WI38 (cell line): ENCODE measurements around the gene MRI1.

Experiments used
- H3K4me3 ChIP-seq: 2 replicates; pipeline ENCODE4 v1.5.1; 2011; ENCODE audit warnings: low read depth, mild to moderate bottlenecking, control low read depth, low read length
- CTCF ChIP-seq: IDR thresholded peaks from 2 replicates; pipeline ENCODE4 v1.5.1; 2012; ENCODE audit warnings: low read depth, mild to moderate bottlenecking, control low read depth, low read length

Gene MRI1

GRCh38 chr19:13764101-13764807, at the start of gene MRI1:
Gene MRI1, plus strand, starts transcription at chr19:13764522. Its CDS starts 67 bp downstream, at chr19:13764589.
- TF ChIP-seq CTCF: no peak
- peak within 1 kb of the TSS; percentile 63 for H3K4me3 ChIP-seq

GRCh38 chr19:13717194-13717643, 47.1 kb upstream of the MRI1 start:
- no peak overlapping the region for H3K4me3 ChIP-seq
- TF ChIP-seq CTCF: no peak

- TF ChIP-seq CTCF: peak; percentile 39
- no peak overlapping the region for H3K4me3 ChIP-seq
These were observed 45.6 kb upstream of the MRI1 start for GRCh38 chr19:13718733-13719132.

GRCh38 chr19:13722146-13722545, 42.2 kb upstream of the MRI1 start:
- H3K4me3 ChIP-seq: no peak overlapping the region
- TF ChIP-seq CTCF: no peak

- TF ChIP-seq CTCF: no peak
- H3K4me3 ChIP-seq: no peak overlapping the region
These were observed 41.1 kb upstream of the MRI1 start for GRCh38 chr19:13723206-13723605.

GRCh38 chr19:13726323-13726722, 38.0 kb upstream of the MRI1 start:
- no peak for TF ChIP-seq CTCF
- H3K4me3 ChIP-seq: no peak overlapping the region

GRCh38 chr19:13727798-13728197, 36.5 kb upstream of the MRI1 start:
- no peak for TF ChIP-seq CTCF
- no peak overlapping the region for H3K4me3 ChIP-seq
